ENCODE measurements around the gene TGM1. TPM values are rescaled to one million over a fixed set of nuclear protein-coding genes. Genes with fewer than 3 reads are reported as not detected.

Gene TGM1
- total RNA-seq, 2 donors from 2014 or later, result 0.14 to 1.7 TPM

DNA sequence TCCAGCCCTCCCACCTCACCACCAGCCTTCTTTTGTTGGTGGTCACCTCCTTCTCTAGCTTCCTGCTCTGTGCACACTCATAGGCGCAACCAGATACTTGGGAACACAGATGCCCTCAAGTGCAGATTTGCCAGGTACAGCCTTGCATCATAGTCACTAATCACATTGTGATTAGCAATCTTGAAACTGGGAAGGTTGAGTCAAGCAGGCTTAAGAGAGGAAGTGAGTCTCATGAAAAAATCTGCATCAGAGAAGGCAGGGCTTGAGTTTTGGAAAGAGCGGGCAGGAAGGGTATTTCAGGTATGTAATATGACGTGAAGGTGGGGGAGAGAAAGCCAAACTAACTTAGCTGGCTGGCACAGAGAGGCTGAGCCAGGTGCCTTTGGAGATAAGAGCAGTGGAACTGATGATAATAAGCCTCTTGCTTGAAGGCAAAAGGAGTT, 11.1 kb upstream of the TGM1 start:
- intact Hi-C loops (cut with DNase I), result no loop called here
- no peak for DNase-seq (ENCODE audit: low spot score)

- intact Hi-C loops (cut with DNase I), result no loop called here
- no peak for DNase-seq (ENCODE audit: low spot score)
These were observed 10.5 kb upstream of the TGM1 start for GRCh38 chr14:24273422-24273998.

DNA sequence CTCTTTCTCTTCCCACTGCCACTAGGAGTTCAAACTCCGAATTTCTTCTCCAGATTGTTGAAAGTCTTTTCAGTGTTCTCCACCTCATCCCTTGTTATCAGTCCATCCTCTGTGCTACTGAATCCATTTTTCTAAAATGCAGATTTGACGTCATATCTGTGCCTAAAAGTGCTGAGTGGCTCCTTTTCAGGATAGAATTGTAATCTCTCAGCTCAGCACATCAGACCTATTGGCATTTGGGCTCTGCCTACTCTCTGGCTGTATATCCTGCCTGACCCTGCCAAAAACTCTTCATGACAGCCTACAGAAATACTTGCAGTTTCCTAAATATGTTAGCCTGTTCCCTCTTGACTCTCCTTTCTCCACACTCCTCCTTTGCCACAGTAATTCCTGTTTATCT, 9.5 kb upstream of the TGM1 start:
- DNase-seq (ENCODE audit: low spot score), result no peak
- intact Hi-C loops (cut with DNase I), result no loop called here

DNA sequence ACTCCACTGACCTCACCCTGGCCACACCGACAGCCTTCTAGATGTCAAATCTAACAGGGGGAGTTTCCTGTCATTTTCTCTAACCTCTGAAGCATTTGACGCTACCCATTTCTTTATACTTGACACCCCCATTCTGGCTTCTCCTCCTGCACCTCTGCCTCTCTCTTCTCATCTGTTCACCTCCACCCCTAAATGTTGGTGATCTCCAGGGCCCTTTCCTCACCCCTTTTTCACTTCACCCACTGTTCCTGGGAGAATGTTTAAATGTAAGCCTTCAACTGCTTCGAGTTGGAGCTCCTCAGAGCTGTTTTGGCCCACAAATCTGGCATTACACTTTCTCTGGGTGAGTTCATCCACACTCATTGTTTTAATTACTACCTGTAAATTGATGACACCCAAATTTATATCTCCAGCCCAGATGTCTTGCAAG, 8.9 kb upstream of the TGM1 start:
- no peak for DNase-seq (ENCODE audit: low spot score)
- intact Hi-C loops (cut with DNase I), result no loop called here

GRCh38 chr14:24271134-24271833, 8.3 kb upstream of the TGM1 start, which contains the start of gene RABGGTA:
TSS of gene RABGGTA (minus strand) at chr14:24271597. CDS start at chr14:24271115, 482 bp downstream.
- intact Hi-C loops (cut with DNase I), result no loop called here
- DNase-seq (ENCODE audit: low spot score), result peak; percentile 96

GRCh38 chr14:24270537-24271133, 7.7 kb upstream of the TGM1 start:
- intact Hi-C loops (cut with DNase I), result no loop called here
- DNase-seq (ENCODE audit: low spot score), result no peak

GRCh38 chr14:24269910-24270536, 7.0 kb upstream of the TGM1 start:
- no peak for DNase-seq (ENCODE audit: low spot score)
- intact Hi-C loops (cut with DNase I), result no loop called here

DNA sequence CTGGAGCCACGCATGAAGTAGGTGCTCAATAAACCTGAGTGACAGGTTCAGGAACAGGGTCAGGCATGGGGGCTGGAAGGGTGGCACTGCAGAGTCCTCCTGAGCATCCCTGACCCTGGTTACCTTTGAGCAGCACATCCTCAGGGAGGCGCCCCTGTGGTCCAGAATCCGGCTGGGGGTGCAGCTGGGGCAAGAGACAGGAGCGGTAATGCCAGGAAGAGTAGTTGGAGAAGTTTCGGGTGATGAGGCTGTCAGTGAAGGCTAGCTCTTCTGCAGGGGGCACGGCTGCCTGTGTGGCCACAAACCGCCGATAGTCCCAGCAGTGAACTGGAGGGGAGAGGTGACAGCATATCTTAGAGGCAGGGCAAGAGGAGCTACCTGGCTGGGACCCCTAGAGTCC, 6.4 kb upstream of the TGM1 start:
- DNase-seq (ENCODE audit: low spot score), result no peak
- intact Hi-C loops (cut with DNase I), result no loop called here

GRCh38 chr14:24268225-24268624, 5.2 kb upstream of the TGM1 start:
- intact Hi-C loops (cut with DNase I), result no loop called here
- DNase-seq (ENCODE audit: low spot score), result no peak

DNA sequence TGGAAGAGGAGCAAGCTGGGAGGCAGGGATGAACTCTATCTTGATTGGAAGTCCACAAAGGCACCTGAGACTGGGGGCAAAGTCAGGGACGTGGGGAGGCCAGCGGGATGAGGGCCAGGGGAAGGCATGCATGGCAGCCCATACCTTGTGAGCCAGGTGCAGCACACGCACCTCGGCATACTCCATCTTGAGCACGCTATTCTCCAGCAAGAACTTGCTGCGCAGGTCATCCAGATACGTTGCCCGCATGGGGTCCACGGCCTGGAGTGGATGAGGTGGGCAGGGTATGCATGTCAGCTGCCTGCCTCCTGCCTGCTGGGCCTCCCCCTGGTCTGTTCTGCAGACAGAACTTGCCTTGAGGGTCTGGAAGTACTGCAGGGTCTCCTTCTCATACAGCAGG, 4.5 kb upstream of the TGM1 start:
- intact Hi-C loops (cut with DNase I), result no loop called here
- no peak for DNase-seq (ENCODE audit: low spot score)

- intact Hi-C loops (cut with DNase I), result no loop called here
- no peak for DNase-seq (ENCODE audit: low spot score)
These were observed 3.6 kb upstream of the TGM1 start for GRCh38 chr14:24266344-24267244.

- intact Hi-C loops (cut with DNase I), result no loop called here
- peak; percentile 74 for DNase-seq (ENCODE audit: low spot score)
These were observed 1.3 kb upstream of the TGM1 start for GRCh38 chr14:24264298-24264697.

DNA sequence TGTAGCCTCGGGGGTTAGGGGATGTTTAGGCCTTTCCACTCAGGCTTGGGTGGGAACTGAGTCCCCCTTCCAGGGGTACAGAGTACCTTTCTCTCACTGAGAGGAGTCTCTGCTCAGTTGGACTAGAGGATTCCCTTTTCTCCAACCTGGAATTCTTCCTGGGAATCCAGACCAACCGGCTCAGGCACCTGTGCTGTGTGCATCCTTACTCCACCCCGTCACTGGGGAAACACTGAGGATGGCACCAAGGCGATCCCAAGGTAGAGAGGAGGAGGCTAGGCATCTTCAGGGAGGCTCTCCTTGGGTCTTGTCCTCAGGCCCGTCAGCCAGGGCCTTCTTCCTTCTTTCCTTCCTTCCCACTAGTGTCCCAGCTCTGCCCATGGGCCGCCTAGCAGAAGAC, 871 bp upstream of the TGM1 start:
- intact Hi-C loops (cut with DNase I), result no loop called here
- DNase-seq (ENCODE audit: low spot score), result no peak

GRCh38 chr14:24261969-24262327, 1.0 kb downstream of the TGM1 start:
- peak; percentile 76 for DNase-seq (ENCODE audit: low spot score)
- intact Hi-C loops (cut with DNase I), result no loop called here

GRCh38 chr14:24261256-24261968, 1.6 kb downstream of the TGM1 start:
- intact Hi-C loops (cut with DNase I), result no loop called here
- peak; percentile 47 for DNase-seq (ENCODE audit: low spot score)

DNA sequence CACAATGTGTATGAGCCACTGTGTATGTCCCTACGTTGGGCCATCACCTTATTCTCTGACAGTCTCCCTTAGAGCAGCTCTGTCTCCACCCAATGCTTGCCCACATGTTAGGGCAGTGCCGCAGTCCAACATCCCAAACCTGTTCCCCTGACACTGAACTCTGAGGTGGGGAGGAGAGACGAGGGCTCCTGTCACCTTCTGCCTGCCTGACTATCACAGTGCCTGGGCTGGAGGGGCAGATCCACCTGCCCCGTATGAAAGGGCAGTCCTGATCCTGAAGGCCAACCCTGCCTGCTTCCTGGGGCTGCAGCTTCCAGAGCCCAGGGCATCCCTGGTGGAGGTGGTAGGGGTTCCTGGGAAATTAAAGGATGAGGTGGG, 2.2 kb downstream of the TGM1 start:
- intact Hi-C loops (cut with DNase I), result no loop called here
- peak; percentile 31 for DNase-seq (ENCODE audit: low spot score)

- DNase-seq (ENCODE audit: low spot score), result peak; percentile 62
- intact Hi-C loops (cut with DNase I), result no loop called here
These were observed 2.8 kb downstream of the TGM1 start for GRCh38 chr14:24260026-24260779.
